Cardiac muscle cell (in vitro differentiated cells and primary cell): ENCODE measurements around the gene R3HDM4. TPM values are rescaled to one million over a fixed set of nuclear protein-coding genes. Genes with fewer than 3 reads are reported as not detected.
A peak's percentile ranks its signal among the peaks of the same experiment; 100 is the strongest.
"Not testable (repeated sequence)": the region's sequence is repeated elsewhere in the genome, so short reads cannot be mapped to it uniquely, and the experiment has no call there.

Experiments used
- DNase-seq, 2 donors: peaks; one replicate each; pipeline versions ENCODE4 v3.0.0 to v3.0.0-alpha.2; 2010 to 2017; ENCODE audit warnings: low read depth in 1 of 2, low spot score in 1 of 2
- H3K27ac ChIP-seq: fragments of 200-600 bp; sonication (generic); 2 replicates; pipeline ENCODE4 v1.5.1; 2016
- H3K27me3 ChIP-seq: fragments of 200-600 bp; sonication (generic); 2 replicates; pipeline ENCODE4 v1.6.0; 2016; ENCODE audit warnings: control low read depth
- H3K36me3 ChIP-seq: fragments of 200-600 bp; sonication (generic); 2 replicates; pipeline ENCODE4 v1.5.1; 2016; ENCODE audit warnings: control low read depth
- H3K4me1 ChIP-seq: fragments of 200-600 bp; sonication (generic); 2 replicates; pipeline ENCODE4 v1.8.1; 2017; ENCODE audit warnings: low read depth, mild to moderate bottlenecking, mixed run types
- H3K4me3 ChIP-seq: fragments of 200-600 bp; sonication (generic); 2 replicates; pipeline ENCODE4 v1.5.1; 2016; ENCODE audit warnings: mild to moderate bottlenecking
- H3K9me3 ChIP-seq: fragments of 200-600 bp; sonication (generic); 2 replicates; pipeline ENCODE4 v1.5.1; 2017; ENCODE audit warnings: low read depth, mild to moderate bottlenecking, control low read depth
- CTCF ChIP-seq: IDR thresholded peaks from 2 replicates; pipeline ENCODE4 v1.5.1; 2012; ENCODE audit warnings: low read depth, mild to moderate bottlenecking, low read length
- polyA plus RNA-seq: library from polyadenylated mRNA; unstranded; fragments of >200 nt; fragmentation: Nextera tagmentation; extraction: Ambion mirVana; gene quantifications from 2 replicates; pipeline ENCODE4 v1.2.1, GENCODE V29; 2016
- total RNA-seq: library from RNA; depleted of rRNA; stranded (reverse); fragments of >200 nt; gene quantifications from 2 replicates; pipeline ENCODE4 v1.2.3, GENCODE V29; 2016

R3HDM4 gene
- total and polyA plus RNA-seq, 2 experiments from 2014 or later = 60.3 to 82.1 TPM

GRCh38 chr19:896999-897398 is 16.0 kb downstream of the R3HDM4 start:
- Histone ChIP-seq H3K4me3 (no peak overlapping the region), H3K36me3 (no peaks in the 10 kb centered on the region), H3K4me1 (no peaks in the 10 kb centered on the region), H3K27me3 (no peaks in the 10 kb centered on the region), H3K27ac (no peak overlapping the region), H3K9me3 (no peaks in the 10 kb centered on the region)
- TF ChIP-seq CTCF = no peak
- DNase-seq = no peak

GRCh38 chr19:896434-896833 is 16.6 kb downstream of the R3HDM4 start:
- H3K9me3 ChIP-seq = no peaks in the 10 kb centered on the region
- H3K27me3 ChIP-seq = no peaks in the 10 kb centered on the region
- H3K4me1 ChIP-seq = no peaks in the 10 kb centered on the region
- H3K27ac ChIP-seq = no peak overlapping the region
- DNase-seq = no peak
- TF ChIP-seq CTCF = no peak
- no peak overlapping the region for H3K4me3 ChIP-seq
- H3K36me3 ChIP-seq = no peaks in the 10 kb centered on the region

- H3K4me3 ChIP-seq = peak within 1 kb of the TSS; percentile 79
- H3K36me3 ChIP-seq = no peaks in the 10 kb centered on the region
- H3K4me1 ChIP-seq = no peaks in the 10 kb centered on the region
- no peak for TF ChIP-seq CTCF
- DNase-seq = peak; percentile 95 to 96
- H3K27me3 ChIP-seq = no peaks in the 10 kb centered on the region
- H3K27ac ChIP-seq = peak within 1 kb of the TSS; percentile 98
- H3K9me3 ChIP-seq = no peaks in the 10 kb centered on the region
These were observed 19.9 kb downstream of the R3HDM4 start, which contains the start of the genes MED16 and RNU6-9 for GRCh38 chr19:892894-893689. Gene MED16 (minus strand): TSS chr19:893187. CDS start chr19:891131, 2,056 bp downstream. Gene RNU6-9 (plus strand): TSS chr19:893484.

- Histone ChIP-seq H3K27ac (peak overlapping the region; percentile 98), H3K27me3 (no peaks in the 10 kb centered on the region), H3K4me1 (no peaks in the 10 kb centered on the region), H3K36me3 (no peaks in the 10 kb centered on the region), H3K9me3 (no peaks in the 10 kb centered on the region), H3K4me3 (peak overlapping the region; percentile 79)
- no peak for TF ChIP-seq CTCF
- no peak for DNase-seq
These were observed 20.7 kb downstream of the R3HDM4 start for GRCh38 chr19:892243-892893.

- not testable (repeated sequence) for H3K36me3 ChIP-seq, H3K9me3 ChIP-seq, DNase-seq, H3K4me1 ChIP-seq, H3K27me3 ChIP-seq
- H3K27ac ChIP-seq = peak overlapping the region; percentile 23
- peak overlapping the region; percentile 79 for H3K4me3 ChIP-seq
These were observed 21.4 kb downstream of the R3HDM4 start for GRCh38 chr19:891421-892200.
